Small intestine (tissue), 16 donors: ENCODE data around the gene STIP1. TPM values are rescaled to one million over a fixed set of nuclear protein-coding genes. Genes with fewer than 3 reads are reported as not detected.

Source experiments
- DNase-seq, 2 donors: peaks; one replicate each; pipeline versions ENCODE4 v3.0.0 to v3.0.0-alpha.2; 2013
- FAIRE-seq: peaks from 2 replicates; lab custom pipeline; 2012; peaks lifted over from hg19 to GRCh38; lab: Jason Lieb, UNC
- H3K27ac ChIP-seq, 3 donors: one replicate each; pipeline ENCODE4 v1.5.1; 2013; ENCODE audit warnings: low read length in 2 of 3, mild to moderate bottlenecking in 2 of 3, control low read depth in 1 of 3, inconsistent platforms in 1 of 3, low read depth in 1 of 3, moderate library complexity in 1 of 3
- H3K27me3 ChIP-seq, 3 donors: one replicate each; pipeline ENCODE4 v1.6.1; 2013; ENCODE audit warnings: low read length in 3 of 3, inconsistent platforms in 1 of 3; ENCODE audit not compliant: control insufficient read depth in 3 of 3, insufficient read depth in 3 of 3
- H3K36me3 ChIP-seq, 3 donors: one replicate each; pipeline ENCODE4 v1.6.1; 2013; ENCODE audit warnings: low read length in 3 of 3, inconsistent platforms in 1 of 3, low read depth in 1 of 3, mild to moderate bottlenecking in 1 of 3, moderate library complexity in 1 of 3; ENCODE audit not compliant: control insufficient read depth in 3 of 3, insufficient read depth in 2 of 3
- H3K4me1 ChIP-seq, 3 donors: one replicate each; pipeline ENCODE4 v1.6.1; 2013; ENCODE audit warnings: low read length in 2 of 3, inconsistent platforms in 1 of 3, low read depth in 1 of 3, mild to moderate bottlenecking in 1 of 3, moderate library complexity in 1 of 3; ENCODE audit not compliant: control insufficient read depth in 3 of 3, insufficient read depth in 2 of 3
- H3K4me3 ChIP-seq, 3 donors: one replicate each; pipeline ENCODE4 v1.5.1; 2013; ENCODE audit warnings: low read length in 3 of 3, control low read depth in 1 of 3, inconsistent platforms in 1 of 3, low read depth in 1 of 3, mild to moderate bottlenecking in 1 of 3, moderate library complexity in 1 of 3
- H3K9me3 ChIP-seq, 2 donors: one replicate each; pipeline ENCODE4 v1.6.1; 2013; ENCODE audit warnings: low read depth in 1 of 2, low read length in 1 of 2; ENCODE audit not compliant: control insufficient read depth in 2 of 2, insufficient read depth in 1 of 2
- WGBS, 3 donors: extraction: QIAGEN DNeasy Blood & Tissue Kit; methylation state at CpG; one replicate each; pipeline ENCODE4 v1.1.7; 2013; 5-methylcytosine and 5-hydroxymethylcytosine counted together
- long read RNA-seq, 10 donors: transcript quantifications; one replicate each; lab custom pipeline, GENCODE V29; 2026
- polyA plus RNA-seq, 4 donors: library from polyadenylated mRNA; stranded (reverse) in 3 of 4; unstranded in 1 of 4; fragments of 200-250 nt in 3 of 4; fragments of 120-200 nt in 1 of 4; gene quantifications; one replicate each; pipeline versions ENCODE4 v1.2.1 to v1.2.3, GENCODE V29; 2013
- donor health status: healthy with polysubstance abuse.
- donor health status: control.
- donor health status: control.
- donor health status: Bipolar disorder and iron deficiency.
- donor health status: healthy.

STIP1 gene
- 10 to 100 TPM; 38.6 to 99.3 (median 58.8) TPM for polyA plus RNA-seq
- long read RNA-seq, donor 1, transcript STIP1-201 (14 exons, 2,196 nt) = major isoform, 12 of 277 reads
- long read RNA-seq, donor 1, transcript STIP1-211 (5 exons, 772 nt) = minor isoform, 9 of 277 reads
- long read RNA-seq, donor 1, partial matches to known transcripts = 249 of 277 reads
- long read RNA-seq, donor 1, other reads (novel, unspliced or antisense) = 5 of 277 reads
- long read RNA-seq, donor 2, transcript STIP1-201 (14 exons, 2,196 nt) = major isoform, 5 of 8 reads
- long read RNA-seq, donor 2, partial matches to known transcripts = 0 of 8 reads
- long read RNA-seq, donor 2, other reads (novel, unspliced or antisense) = 0 of 8 reads
- long read RNA-seq, donor 3, partial matches to known transcripts = 7 of 14 reads
- long read RNA-seq, donor 3, other reads (novel, unspliced or antisense) = 0 of 14 reads
- long read RNA-seq, donor 4, partial matches to known transcripts = 0 of 1 reads
- long read RNA-seq, donor 4, other reads (novel, unspliced or antisense) = 0 of 1 reads
- long read RNA-seq, donor 5, partial matches to known transcripts = 0 of 2 reads
- long read RNA-seq, donor 5, other reads (novel, unspliced or antisense) = 0 of 2 reads
- long read RNA-seq, donor 6, partial matches to known transcripts = 0 of 7 reads
- long read RNA-seq, donor 6, other reads (novel, unspliced or antisense) = 0 of 7 reads
- long read RNA-seq, donor 7 = 0 reads
- long read RNA-seq, donor 8, partial matches to known transcripts = 0 of 2 reads
- long read RNA-seq, donor 8, other reads (novel, unspliced or antisense) = 0 of 2 reads
- long read RNA-seq, donor 9, partial matches to known transcripts = 0 of 3 reads
- long read RNA-seq, donor 9, other reads (novel, unspliced or antisense) = 0 of 3 reads
- long read RNA-seq, donor 10, transcript STIP1-211 (5 exons, 772 nt) = major isoform, 6 of 55 reads
- long read RNA-seq, donor 10, partial matches to known transcripts = 41 of 55 reads
- long read RNA-seq, donor 10, other reads (novel, unspliced or antisense) = 0 of 55 reads

DNA sequence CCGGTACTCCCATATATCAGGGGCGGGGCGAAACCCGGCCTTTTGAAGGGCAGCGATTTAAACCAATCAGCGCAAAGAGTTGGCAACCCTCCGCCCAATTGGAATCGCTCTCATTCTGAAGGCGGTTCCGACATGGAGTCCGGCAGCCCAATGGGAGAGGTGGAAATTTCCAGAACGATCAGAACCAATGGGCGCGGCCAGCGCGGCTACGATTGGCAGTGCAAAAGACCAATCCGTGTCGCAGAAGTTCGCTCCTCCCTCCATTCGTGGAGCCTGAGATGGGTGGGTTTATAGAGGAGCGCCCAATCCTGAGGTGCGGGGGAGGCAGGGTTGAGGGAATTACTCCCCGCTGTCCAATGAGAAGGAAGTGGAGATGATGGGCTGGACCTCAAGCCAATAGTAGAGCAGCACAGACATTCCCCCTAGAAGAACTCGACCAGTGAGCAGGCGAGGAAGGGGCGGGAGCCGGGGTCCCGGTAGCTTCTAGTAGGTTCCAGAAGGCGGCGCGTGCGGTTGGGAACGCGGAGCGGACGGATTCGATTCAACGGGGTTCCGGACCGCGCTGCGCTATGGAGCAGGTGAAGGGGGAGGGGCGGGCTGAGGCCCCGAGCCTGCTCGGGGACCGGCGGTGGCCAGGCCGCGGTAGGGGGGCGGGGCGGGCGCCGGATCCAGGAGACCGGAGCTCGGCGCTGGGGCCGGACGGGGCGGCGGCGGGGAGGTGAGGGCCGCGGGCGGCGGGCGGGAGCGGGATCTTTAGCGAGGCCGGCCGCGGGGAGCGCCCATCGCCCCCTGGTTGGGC, at the start of gene STIP1:
STIP1 (plus strand) TSS at position 479 of the 799 bp plus-strand sequence; CDS start at position 570, 91 bp downstream.
- Histone ChIP-seq H3K9me3 (no peaks in the 10 kb centered on the region), H3K27ac (peak within 1 kb of the TSS; percentile 86 to 96 (median 91)), H3K4me3 (peak within 1 kb of the TSS; percentile 55 to 70 (median 64)), H3K36me3 (peaks cover 0 to 22% (median 0%) of the 10 kb centered on the region in 3 donors), H3K27me3 (no peaks in the 10 kb centered on the region), H3K4me1 (peaks cover 0 to 24% (median 0%) of the 10 kb centered on the region in 3 donors)
- WGBS, 3 donors = 0 to 1% (median 0%) methylated on average over 50 to 74 of the region's 74 CpGs
- peak; percentile 49 for FAIRE-seq
- DNase-seq = peak; percentile 99 to 100

DNA sequence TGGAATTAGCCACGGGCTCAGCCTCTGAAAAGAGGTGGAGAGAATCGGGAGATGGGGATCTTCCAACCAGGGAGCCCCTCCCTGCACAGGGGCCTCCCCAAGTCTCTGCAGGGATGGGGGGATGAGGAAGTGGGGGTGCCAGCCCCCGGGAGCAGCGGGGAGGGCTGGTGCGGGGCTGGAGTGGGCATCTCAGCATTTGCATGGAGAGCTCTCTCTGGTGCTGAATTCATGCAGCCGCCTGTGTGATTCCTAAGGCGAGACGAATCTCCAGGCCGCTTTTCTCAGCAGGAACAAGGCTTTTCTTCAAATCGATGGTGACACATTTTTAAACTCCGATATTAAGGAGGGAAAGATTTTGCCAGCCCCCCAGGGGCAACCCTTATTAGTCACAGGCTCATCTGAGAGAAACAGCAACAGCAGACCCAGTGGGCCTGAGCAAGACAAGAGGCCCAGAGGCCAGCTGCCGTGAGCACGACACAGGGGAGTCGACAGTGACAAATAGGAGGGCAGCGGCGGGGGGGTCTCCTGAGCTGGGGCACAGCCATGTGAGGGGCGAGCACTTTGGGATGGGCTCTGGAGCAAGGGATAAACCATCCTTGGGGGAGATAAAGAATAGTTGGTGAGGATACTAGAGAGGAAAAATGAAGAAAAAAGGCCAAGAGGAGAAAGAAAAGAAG, 49.1 kb upstream of the STIP1 start:
- no peak overlapping the region for H3K27ac ChIP-seq
- 79 to 91% (median 87%) methylated on average over 17 of the region's 17 CpGs for WGBS, 3 donors
- no peak for FAIRE-seq

DNA sequence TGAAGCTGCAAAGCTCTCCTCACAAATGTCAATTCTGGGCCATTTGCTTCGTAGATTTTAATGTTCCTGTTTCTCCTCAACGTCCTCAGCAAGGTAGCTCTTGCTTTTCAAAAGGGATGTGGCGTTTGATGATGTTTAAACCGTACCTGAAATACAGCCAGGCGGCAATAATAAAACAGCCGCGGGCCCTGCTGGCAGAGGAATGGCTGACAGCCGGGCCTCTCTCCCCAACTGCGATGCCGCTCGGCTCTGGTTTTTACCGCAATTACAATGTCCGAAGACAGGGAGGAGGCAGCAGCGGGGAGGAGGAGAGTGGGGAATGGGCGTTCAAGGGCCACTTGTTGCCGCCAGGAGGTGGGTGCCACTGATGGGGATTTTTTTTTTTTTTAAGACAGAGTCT, 47.6 kb upstream of the STIP1 start:
- 84 to 88% (median 86%) methylated on average over 16 of the region's 16 CpGs for WGBS, 3 donors
- H3K36me3 ChIP-seq = peaks cover 0 to 8% (median 0%) of the 10 kb centered on the region in 3 donors
- H3K27me3 ChIP-seq = no peaks in the 10 kb centered on the region
- DNase-seq = no peak
- no peak overlapping the region for H3K4me3 ChIP-seq
- H3K4me1 ChIP-seq = no peaks in the 10 kb centered on the region
- H3K9me3 ChIP-seq = no peaks in the 10 kb centered on the region
- no peak overlapping the region for H3K27ac ChIP-seq
- no peak for FAIRE-seq

More for the DNA sequence above, 49.1 kb upstream of the STIP1 start:
- Histone ChIP-seq H3K4me1 (peaks cover 0 to 5% (median 0%) of the 10 kb centered on the region in 3 donors), H3K36me3 (peaks cover 0 to 15% (median 0%) of the 10 kb centered on the region in 3 donors), H3K4me3 (no peak overlapping the region), H3K9me3 (no peaks in the 10 kb centered on the region), H3K27me3 (no peaks in the 10 kb centered on the region)
- DNase-seq = no peak

DNA sequence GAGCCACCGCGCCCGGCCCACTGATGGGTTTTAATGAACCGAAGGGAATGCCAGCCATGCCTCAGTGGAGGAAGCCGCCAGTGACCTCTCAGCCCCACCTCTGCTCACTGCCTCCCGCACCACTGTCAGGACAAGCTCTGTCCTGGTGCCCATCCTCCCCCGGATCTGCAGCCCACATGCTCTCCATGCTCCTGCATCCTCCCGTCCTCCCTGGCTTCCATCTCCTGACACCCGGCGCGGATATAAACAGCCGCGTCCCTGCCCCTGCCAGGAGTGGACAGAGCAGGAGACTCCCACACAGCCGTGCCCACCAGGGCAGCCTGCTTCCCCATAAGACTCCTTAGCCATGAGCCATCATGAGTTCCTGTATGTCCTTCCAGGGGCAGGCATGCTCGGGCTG, 46.9 kb upstream of the STIP1 start:
- Histone ChIP-seq H3K9me3 (no peaks in the 10 kb centered on the region), H3K4me3 (no peak overlapping the region), H3K27ac (no peak overlapping the region), H3K4me1 (no peaks in the 10 kb centered on the region), H3K36me3 (peaks cover 0 to 8% (median 0%) of the 10 kb centered on the region in 3 donors), H3K27me3 (no peaks in the 10 kb centered on the region)
- FAIRE-seq = no peak
- no peak for DNase-seq
- 87 to 95% (median 93%) methylated on average over 15 of the region's 15 CpGs for WGBS, 3 donors

DNA sequence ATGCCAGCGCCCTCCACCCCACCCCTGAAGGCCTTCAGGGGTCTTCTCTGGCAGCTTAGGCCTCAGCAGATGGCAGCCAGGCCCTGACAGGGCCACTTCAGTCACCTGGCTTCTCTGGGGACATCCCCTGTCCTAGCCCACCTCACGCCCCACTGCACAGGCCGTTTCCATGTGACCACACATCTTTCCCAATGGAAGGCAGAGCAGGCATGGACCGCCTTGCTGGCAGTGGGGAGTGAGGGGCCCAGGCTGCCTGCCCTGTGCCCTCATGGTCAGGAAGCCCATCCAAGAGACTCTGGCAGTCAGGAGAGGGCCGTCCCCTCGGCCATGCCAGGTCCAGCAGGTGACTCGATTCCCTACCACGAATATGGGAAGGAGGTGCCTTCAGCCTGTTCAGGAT, 45.9 kb upstream of the STIP1 start:
- Histone ChIP-seq H3K36me3 (peaks cover 0 to 13% (median 0%) of the 10 kb centered on the region in 3 donors), H3K9me3 (no peaks in the 10 kb centered on the region), H3K4me3 (no peak overlapping the region), H3K4me1 (no peaks in the 10 kb centered on the region), H3K27me3 (no peaks in the 10 kb centered on the region), H3K27ac (no peak overlapping the region)
- FAIRE-seq (no peak), DNase-seq (no peak)
- 91 to 95% (median 92%) methylated on average over 8 of the region's 8 CpGs for WGBS, 3 donors

DNA sequence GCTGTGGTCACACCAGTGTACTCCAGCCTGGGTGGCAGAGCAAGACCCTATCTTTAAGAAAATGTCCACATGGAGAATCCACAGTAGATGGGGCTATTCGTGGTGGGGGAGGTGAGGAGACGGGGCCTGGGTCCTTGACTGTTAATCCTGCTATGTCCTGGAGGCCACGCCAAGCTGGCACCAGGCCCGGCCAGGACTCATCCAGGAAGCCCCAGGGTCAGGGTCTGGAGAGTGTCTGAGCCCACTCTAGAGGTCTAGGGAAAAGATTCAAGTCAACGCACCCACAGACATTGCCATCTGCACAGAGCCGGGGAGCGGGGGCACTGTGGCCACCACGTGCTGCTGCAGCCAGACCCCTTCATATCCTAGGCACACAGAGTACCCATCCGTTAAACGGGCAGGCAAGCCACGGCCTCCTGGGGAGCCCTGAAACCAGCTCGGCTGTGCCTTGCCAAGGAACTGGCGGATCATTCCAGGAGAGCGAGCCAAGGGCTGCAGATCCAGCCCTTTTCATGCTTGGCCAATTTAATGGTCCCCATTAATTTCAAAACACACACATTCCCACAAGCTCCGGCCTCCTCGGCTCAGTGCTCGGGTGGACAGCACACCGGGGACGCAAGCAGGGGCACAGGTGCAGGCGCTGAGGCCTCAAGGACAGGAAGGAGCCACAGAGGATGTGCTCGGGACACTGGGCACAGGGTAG, 44.7 kb upstream of the STIP1 start:
- no peak overlapping the region for H3K4me3 ChIP-seq
- DNase-seq (no peak), FAIRE-seq (no peak)
- WGBS, 3 donors = 84 to 93% (median 91%) methylated on average over 21 of the region's 21 CpGs
- H3K9me3 ChIP-seq = no peaks in the 10 kb centered on the region
- no peaks in the 10 kb centered on the region for H3K27me3 ChIP-seq
- H3K27ac ChIP-seq = no peak overlapping the region
- no peaks in the 10 kb centered on the region for H3K4me1 ChIP-seq
- H3K36me3 ChIP-seq = peaks cover 0 to 14% (median 0%) of the 10 kb centered on the region in 3 donors
